EH (cell line): ENCODE measurements around the gene PGLYRP1.
A peak's percentile ranks its signal among the peaks of the same experiment; 100 is the strongest.

Source experiments
- DNase-seq: peaks from one replicate; pipeline ENCODE4 v3.0.0-alpha.2; 2015; ENCODE audit warnings: low read depth

The PGLYRP1 gene

DNA sequence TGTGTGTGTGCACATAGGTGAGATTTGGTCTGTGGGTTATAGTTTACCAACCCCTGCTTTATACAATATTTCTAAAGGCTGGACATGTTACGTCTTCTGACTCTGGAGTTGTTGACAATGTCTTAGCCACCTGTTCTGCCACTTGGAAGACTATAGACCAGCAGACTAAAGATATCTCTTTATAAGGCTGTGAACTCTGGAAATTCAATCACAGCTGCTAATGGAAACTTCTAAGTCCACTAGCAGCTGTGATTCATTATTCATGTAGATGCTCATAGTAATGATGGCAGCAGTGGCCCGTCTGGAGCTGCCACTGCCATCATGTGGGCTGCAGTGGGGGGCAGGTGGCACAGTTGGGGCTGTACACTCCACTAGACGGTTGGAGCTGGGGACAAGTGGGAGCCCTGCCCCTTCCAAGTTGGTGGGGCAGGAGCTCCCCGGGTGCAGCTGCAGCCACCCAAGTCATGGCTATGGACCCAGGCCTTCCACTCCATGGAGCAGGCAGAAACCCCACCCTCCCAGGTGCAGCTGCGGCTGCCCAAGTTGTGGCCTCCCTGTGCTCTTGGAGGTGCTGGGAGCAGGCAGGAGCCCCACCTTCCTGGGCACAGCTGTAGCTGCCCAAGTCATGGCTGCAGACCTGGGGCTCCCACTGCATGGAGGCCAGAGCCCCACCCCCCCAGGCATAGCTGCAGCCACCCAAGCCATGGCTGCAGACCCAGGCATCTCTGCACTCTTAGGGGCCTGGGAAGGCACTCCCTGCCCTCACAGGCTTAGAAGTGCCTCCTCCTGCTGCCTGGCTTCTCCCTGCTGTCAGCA, 9.1 kb upstream of the PGLYRP1 start:
- DNase-seq, result no peak

DNA sequence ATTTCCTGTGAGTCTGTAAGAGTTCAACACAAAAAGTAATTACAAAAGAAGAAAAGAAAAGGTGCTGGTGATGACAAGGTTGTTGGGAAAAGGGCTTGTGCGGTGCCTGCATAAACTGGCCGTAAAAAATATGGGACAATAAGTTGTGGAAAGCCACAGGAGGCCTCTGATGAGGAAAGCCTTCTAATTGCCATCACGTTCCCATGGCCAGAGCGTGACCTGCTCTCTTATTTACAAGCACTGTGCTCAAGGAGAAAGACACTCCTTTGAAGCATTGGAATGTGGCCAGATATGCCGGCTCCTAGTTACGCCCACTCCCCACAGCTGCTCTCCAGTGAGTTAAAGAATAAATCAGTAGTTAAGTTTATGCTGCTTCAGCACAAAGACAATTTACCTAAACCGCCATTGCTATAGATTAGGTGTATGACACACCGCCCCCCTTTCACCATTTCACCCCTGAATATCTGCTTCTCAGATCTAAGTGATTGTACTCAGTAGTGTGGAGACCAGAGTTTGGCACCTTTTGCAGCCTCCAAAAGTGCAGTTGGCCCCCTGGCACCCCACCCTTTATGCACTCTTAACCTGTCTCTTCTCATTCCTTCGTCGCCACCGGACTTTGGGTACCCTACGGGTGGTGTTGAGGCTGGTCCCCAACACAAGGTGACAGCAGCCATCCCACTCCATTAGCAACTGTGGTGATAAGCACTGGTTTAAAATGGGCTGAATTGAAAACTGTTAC, 8.1 kb upstream of the PGLYRP1 start:
- no peak for DNase-seq

DNA sequence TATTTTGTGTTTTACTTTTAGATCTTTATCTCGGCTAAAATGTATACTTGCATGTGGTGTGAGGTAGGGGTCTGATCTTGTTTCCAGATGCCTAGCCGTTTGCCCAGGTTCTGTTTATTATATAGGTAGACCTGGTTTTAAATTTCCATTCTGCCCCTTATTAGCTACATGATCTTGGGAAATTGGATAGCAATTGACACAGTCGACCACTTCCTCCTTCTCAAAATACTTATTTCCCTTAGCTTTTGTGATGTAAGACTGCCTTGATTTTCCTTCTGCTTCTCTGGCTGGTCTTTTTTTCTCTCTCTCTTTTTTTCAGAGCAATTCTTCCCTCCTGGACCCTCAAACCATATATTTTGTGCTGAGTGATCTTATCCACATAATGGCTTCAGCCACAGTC, 3.0 kb upstream of the PGLYRP1 start:
- no peak for DNase-seq

DNA sequence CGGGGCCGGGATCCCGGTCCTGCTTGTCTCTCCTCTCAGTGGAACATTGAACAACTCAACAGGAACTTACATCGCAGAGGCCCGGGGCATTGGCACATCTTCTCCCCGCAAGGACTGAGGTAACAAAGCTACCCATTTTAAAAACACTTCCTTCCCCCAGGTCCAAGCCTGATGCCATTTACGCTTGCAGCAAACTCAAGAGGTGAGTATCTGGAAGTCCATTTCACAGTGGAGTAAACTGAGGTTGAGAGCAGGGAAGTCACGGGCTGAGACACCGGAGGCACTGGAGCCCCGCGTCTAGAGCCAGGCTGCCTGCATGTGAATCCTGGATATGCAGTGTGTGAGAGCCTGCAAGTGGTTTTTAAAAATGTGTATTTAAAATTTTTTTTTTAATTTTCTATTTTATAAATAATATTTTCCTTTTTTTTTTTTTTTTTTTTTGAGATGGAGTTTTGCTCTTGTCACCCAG, 492 bp upstream of the PGLYRP1 start:
- no peak for DNase-seq

DNA sequence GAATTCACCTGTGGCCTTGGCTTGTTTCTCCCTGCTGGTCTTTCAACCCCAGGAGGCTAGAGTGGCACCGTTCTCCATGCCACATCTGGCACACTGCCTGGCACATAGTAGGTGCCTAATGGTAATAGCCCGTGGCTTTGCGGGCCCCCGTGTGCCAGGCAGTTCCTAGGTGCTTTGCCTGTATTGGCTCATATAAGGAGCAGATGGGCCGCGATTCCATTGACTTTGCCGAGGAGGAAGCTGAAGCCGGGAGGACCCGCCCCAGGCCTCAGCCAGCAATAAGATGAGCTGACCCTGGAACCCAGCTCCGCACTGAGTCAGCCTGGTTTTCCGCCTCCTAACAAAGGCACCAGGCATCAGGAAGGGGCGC, 807 bp downstream of the PGLYRP1 start:
- DNase-seq, result no peak

DNA sequence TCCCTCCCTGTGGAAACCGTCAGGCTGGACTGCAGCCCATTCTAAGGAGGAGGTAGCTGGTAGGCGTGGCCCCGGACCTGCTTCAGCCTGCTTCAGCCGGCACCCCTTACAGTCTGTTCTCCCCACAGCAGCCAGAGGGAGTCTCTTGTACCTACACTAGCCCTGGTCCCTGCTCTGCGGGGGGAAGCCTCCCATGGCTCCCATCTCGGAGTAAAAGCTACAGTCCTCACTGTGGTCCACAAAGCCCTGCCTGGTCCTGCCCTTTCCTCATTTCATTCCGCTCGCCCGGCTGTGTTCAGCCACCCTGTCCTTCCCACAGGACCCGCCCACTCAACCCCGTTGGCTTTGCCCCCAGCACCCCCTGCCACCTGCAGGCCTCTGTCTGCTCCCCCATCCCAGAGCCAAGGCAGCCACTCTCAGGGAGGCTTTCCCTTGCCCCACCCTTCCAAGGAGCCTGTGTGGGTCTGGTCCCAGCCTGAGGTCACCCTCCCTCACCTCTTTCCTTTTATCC, 1.3 kb downstream of the PGLYRP1 start:
- no peak for DNase-seq

DNA sequence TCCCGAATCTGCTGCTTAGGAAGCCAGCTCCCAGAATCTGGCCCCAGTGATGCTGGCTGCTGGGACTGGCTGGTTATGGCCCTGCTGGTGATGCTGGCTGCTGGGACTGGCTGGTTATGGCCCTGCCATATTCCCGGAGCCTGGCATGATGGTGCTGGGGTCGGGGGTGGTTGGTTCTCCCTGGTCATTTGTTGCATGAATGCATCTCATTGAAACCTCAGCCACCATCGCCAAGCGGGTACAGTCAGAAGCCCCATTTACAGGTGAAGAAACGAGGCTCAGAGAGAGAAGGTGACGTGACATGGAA, 2.1 kb downstream of the PGLYRP1 start:
- no peak for DNase-seq

DNA sequence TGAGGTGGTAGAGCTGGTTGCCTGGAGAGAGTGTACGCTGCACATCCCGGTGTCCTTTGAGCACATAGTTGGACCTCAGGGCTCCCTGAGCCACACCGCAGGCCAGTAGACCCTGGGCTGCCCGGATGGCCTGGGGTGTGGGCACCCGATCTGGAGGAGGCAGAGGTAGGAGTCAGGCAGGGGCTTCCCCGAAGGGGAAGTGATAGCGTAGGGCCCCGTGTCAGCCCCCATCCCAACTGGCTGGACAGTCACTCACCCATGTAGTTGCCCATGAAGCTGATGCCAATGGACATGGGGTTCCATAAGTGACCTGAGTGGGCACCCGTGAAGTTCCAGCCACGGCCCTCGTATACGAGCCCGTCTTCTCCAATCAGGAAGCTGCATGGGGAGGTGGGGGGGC, 3.6 kb downstream of the PGLYRP1 start:
- no peak for DNase-seq

DNA sequence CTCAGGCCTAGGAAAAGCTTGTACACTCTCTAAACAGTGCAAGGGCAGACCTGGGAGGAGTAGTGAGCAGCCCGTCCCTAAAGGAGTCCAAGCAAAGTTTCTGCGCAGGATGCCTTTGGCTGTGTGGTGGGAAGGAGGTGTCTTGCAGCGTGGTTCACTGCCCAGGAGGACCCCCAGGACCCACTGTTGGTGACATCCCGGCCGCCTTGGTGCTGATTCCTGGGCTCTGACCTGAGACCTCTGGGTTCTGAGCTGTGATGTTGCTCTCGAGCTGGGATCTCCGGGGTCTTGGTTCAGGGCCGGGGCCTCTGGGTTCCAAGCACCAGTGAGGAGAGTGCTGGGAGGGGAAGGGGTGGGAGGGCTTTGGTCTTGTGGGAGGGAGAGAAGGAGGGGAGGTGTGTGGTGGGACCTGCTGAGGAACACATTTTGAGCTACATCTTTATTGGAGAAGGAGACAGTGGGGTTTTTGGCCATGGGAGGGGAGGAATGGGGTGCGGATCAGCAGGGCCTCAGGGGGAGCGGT, 4.1 kb downstream of the PGLYRP1 start:
- DNase-seq, result no peak

DNA sequence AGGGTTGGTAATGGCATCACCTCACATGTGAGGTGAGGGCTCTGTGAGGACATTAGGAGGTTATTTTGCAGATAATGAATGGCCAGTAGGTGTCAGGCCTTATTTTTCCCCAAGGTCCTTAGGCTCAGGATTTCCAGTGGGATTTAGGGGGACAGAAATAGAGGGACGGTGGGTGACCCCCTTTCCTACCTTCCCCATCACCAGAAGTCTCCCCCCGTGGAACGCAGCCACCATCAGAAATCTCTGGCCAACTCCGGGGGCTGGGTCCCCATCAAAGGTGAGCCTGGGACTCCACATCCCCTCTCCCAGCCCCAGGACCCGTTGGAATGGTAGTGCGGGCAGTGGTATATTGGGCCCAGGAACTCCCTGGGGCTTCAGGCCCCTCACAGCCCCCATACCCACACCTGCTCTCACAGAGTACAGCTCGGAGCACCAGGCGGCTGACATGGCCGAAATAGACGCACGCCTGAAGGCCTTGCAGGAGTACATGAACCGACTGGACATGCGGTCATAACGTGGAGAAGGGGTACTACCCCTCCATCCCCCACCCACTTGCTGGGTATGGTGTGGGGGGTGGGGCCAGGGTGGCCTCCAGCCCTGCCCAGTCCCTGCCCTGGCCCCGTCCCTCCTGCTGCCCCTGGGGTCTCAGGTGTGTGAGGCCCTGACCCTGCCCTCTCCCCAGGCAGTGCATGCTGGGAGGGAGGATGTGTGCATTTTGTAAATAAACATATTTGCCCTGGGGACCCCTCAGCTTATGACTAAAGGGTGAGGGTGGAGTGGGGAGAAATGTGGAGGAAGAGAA, 4.8 kb downstream of the PGLYRP1 start:
- no peak for DNase-seq

DNA sequence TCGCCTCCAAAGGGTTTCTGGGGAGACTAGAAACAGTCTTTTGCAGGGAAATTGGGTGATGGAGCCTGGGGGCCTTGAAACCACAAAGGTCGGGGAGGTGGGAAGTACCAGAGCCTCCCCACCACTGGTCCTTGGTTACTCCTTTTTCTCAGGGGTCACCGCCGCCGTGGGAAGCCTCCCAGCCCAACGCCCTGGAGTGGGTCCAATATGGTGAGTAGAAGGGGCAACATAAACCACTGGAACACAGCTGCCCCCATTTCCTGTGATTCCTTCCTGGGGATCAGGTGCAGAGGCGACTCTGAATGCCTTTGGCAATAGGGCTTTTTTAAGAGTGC, 5.8 kb downstream of the PGLYRP1 start:
- DNase-seq, result no peak

DNA sequence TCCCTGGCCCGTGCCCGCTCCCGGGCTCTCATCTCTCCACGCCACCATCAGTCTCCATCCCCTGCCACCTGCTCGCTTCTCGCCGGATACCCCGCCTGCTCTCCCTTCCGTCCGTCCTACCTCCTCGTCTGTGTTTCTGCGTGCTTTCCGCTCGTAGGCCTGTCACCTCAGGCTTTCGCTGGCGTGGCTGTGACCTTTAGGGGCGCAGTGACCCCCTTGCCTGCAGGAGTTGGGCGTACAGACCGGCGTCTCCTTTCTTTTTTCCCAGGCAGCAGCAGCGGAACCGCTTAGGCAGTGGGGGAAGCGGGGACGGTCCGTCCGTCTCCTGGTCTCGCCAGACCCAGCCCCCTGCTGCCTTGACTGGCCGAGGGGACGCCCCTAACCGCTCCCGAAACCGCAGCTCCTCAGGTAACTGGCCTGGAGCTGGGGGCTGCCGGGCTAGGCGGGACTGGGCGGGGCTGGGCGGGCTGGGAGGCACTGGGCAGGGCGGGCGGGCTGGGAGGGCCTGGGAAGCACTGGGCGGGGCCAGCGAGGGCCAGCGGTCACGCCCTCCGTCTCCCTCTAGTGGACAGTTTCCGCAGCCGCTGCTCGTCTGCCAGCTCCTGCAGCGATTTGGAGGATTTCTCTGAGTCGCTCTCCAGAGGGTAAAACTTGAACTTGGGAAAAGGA, 6.3 kb downstream of the PGLYRP1 start:
- peak; percentile 77 for DNase-seq

DNA sequence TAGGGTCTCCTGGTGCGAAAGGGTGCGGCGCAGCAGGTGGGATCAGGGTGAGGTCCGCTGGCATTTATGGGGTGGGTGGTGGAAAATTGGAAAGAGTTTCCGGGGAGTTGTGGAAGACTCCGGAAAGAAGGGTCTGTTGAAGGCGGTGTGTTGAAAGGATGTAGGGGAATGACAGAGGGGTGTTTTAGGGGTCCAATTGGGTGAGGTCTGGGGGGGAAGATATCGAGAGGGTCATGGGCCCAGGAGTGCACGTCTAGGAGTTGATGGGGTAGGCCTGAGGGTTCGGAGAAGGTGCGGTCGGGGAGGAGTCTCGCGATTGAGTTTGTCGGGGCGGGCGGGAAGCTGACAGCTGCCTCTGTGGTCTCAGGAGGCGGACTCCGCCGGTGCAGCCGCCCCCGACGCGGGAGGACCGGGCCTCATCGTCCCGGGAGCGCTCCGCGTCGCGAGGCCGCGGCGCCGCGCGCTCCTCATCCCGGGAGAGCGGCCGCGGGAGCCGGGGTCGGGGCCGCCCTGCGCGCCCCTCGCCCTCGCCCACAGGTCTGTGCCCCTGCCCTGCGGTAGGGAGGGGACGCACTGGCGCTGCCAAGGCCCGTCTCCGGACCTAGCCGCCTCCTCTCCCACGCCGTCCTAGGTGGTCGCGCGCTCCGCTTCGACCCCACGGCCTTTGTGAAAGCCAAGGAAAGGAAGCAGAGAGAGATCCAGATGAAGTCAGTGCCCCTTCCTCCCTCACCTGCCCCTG, 7.0 kb downstream of the PGLYRP1 start:
- DNase-seq, result no peak

DNA sequence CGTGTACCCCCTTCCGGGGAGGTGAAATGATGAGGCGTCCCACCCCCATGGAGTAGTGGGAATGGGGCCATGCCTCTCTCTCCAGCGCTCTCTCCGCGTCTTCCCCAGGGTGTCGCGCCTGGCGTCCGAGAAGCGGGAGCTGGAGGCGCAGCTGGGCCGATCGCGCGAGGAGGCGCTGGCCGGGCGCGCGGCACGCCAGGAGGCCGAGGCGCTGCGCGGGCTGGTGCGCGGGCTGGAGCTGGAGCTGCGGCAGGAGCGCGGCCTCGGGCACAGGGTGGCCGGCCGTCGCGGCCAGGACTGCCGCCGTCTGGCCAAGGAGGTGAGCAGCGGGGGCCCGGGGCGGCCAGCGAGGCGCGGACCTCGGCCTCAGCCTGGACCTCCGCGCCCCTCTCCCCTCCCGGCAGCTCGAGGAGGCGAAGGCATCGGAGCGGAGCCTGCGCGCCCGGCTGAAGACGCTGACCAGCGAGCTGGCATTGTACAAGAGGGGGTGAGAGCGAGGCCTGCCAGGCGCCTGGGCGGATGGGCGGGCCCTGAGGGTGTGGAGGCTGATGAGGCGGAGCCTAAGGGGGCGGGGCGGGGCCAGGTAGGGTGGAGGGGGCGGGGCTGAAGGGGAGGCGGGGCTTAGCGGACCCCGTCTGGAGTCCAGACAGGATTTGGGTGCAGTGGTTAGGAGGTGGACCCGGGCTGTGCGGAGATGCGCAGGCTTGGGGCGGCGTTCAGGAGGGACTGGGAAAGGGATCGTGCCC, 7.7 kb downstream of the PGLYRP1 start:
- DNase-seq, result peak; percentile 59

DNA sequence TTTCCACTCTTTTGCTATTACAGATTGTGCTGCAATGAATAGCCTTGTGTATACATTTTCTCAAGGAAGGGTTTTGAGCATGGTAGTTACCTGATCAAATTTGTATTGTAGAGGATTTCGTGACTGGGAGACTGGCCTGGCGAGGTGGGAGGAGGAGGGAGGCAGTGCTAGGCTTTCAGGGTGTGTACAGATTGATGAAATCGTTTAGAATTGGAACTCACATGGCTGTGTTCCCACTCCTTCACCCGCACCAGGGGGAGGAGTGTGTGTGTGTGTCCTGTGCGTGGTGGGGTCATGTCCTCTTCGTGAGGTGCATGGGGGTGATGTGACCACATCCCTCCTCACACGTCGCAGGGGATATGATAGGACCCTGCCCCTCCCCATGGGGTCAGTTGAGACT, 8.3 kb downstream of the PGLYRP1 start:
- no peak for DNase-seq

DNA sequence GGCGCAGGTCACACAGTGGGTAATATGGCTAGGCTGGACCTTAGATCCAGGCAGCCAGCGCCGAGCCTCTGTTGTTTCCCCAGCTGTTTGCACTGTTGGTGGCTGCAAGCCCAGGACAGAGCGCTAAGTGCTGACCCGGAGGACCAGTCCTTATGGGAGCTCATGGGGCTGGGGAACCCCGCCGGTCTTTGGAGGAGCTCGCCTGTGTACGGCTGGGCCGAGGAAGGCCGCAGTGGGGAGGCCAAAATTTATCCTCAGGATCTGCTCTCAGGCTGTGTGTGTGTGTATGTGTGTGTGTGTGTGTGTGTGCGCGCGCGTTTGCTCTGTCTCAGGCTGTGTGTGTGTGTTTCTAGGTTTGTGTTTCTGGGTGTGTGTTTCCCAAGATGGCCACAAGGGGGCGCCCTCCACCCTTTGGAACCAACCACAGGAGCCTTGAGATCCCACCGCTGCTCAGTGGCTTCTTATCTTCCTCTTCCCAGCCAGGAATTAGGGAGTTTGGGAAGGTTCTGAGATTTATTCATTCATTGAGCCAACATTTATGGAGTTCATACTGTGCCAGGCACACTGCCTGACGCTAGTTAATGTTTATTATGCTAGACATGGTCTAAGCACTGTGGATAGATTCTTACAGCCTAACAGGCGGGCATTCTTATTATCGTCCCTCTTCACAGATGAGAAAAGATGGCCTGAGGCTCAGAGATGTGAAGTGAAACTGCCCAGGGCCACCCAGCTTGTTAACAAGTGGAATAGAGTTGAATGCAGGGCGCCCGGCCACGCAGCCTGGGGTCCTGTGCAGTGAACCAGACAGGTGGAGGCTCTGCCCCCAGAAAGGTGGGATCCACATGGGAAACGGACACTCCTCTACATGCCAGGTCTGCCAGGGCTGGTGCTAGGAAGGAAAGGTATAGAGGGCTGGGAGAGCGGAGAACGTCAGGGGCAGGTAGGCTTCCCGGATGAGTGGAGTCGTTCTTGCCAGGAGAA, 13.0 kb downstream of the PGLYRP1 start:
- DNase-seq, result peak; percentile 69

DNA sequence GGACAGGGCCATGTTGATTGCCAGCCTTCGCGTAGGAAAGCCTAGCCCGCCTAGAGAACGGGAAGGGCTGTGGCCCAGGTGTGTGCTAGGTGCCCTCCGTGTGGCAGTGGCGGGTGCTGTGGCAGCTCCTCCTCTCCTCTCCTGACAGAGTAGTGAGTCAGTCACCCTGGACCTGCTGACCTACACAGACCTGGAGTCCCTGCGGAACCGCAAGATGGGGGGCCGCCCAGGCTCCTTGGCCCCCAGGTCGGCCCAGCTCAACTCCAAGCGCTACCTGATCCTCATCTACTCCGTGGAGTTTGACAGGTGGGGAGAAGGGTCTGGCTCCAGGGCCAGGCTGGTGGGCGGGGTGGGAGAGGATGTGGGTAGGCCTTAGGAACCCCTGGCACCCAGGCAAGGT, 16.4 kb downstream of the PGLYRP1 start:
- no peak for DNase-seq

DNA sequence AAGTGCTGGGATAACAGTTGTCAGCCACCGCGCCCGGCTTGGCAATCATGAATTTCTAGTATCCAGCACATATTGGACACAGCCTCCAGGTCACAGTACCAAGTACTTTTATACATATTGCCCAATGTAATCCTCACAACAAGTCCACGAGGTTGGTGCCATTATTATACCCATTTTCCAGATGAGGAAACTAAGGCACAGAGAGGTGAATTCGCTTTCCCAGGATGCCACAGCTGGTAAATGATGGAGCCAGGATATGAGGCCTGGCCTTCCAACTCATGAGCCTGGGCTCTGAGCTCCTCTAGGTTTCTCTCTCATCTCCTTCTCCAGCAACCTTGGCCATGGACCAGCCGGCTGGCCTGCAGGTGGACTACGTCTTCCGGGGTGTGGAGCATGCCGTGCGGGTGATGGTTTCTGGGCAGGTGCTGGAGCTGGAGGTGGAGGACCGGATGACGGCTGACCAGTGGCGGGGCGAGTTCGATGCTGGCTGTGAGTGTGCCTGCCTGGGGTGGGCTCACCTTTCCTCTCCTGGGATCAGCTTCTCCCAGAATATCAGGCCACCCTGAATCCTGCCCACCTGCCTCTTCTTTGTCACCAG, 20.1 kb downstream of the PGLYRP1 start:
- no peak for DNase-seq
